K562 (cell line): Measurements from ENCODE around the gene METTL25B. TPM values are rescaled to one million over a fixed set of nuclear protein-coding genes. Genes with fewer than 3 reads are reported as not detected.

Experiments
- BCLAF1 ChIP-seq, 2 experiments: fragments of 450-650 bp in 1 of 2; IDR thresholded peaks; 2 replicates each; pipeline ENCODE4 v1.6.1; 2011 to 2017; ENCODE audit warnings: low read depth in 2 of 2, antibody characterized with exemption in 1 of 2, borderline replicate concordance in 1 of 2, low read length in 1 of 2, mild to moderate bottlenecking in 1 of 2, mixed read lengths in 1 of 2; ENCODE audit not compliant: control insufficient read depth in 1 of 2
- CHCHD3 ChIP-seq: fragments of 250-450 bp; sonication (Bioruptor Pico); IDR thresholded peaks from 2 replicates; pipeline ENCODE4 v2.1.2; 2022; ENCODE audit warnings: mild to moderate bottlenecking
- CTCF ChIP-seq, 3 experiments: IDR thresholded peaks in 2 of 3; conservative IDR thresholded peaks in 1 of 3; 2 replicates each; pipeline ENCODE4 v1.5.1; 2011 to 2012; ENCODE audit warnings: low read length in 3 of 3, mild to moderate bottlenecking in 3 of 3, control low read depth in 2 of 3, improper control_type of control experiment in 1 of 3, inconsistent platforms in 1 of 3, low read depth in 1 of 3, mixed read lengths in 1 of 3, moderate library complexity in 1 of 3; ENCODE audit not compliant: insufficient read depth in 2 of 3
- HES1 ChIP-seq: fragments of 450-650 bp; IDR thresholded peaks from 2 replicates; pipeline ENCODE4 v1.6.1; 2016; ENCODE audit warnings: low read depth, mild to moderate bottlenecking, moderate library complexity
- HMBOX1 ChIP-seq: sonication (generic); IDR thresholded peaks from 2 replicates; pipeline ENCODE4 v1.6.1; 2016
- SMAD1 ChIP-seq: fragments of 150-350 bp; IDR thresholded peaks from 2 replicates; pipeline ENCODE4 v1.6.1; 2014; ENCODE audit warnings: low read length, low read depth; ENCODE audit not compliant: partially characterized antibody
- SRSF7 ChIP-seq: fragments of 200-400 bp; formaldehyde crosslinking; optimal IDR thresholded peaks from 2 replicates; pipeline ENCODE3; 2017; ENCODE audit warnings: mild to moderate bottlenecking, low read depth, low read length
- ZNF318 ChIP-seq, 2 experiments: fragments of 450-650 bp; IDR thresholded peaks; 2 replicates each; pipeline ENCODE4 v1.6.1; 2016; ENCODE audit warnings: mild to moderate bottlenecking in 2 of 2, borderline replicate concordance in 1 of 2, low read depth in 1 of 2, moderate library complexity in 1 of 2
- ZNF57 ChIP-seq: fragments of 450-650 bp; formaldehyde crosslinking; IDR thresholded peaks from 2 replicates; pipeline ENCODE4 v1.4.0; 2020; ENCODE audit warnings: mild to moderate bottlenecking, moderate library complexity
- polyA plus RNA-seq, 8 experiments: library from polyadenylated mRNA; depleted of rRNA in 4 of 8; stranded (reverse) in 5 of 8; unstranded in 3 of 8; fragments of >200 nt; fragmentation: Nextera tagmentation in 2 of 8; fragmentation: Illumina TruSeq in 1 of 8; extraction: Ambion mirVana in 2 of 8; extraction: Trizol in 1 of 8; gene quantifications; 2 replicates each; pipeline versions ENCODE4 v1.2.1 to v1.2.3, GENCODE V29; 2011 to 2014; ENCODE audit warnings: inconsistent platforms in 1 of 8, missing spikeins in 1 of 8
- total RNA-seq, 7 experiments: library from RNA; depleted of rRNA in 6 of 7; stranded (reverse); fragments of >200 nt in 6 of 7; fragmentation: Illumina TruSeq in 2 of 7; extraction: Trizol in 2 of 7; gene quantifications; 2 replicates each; pipeline versions ENCODE4 v1.2.1 to v1.2.3, GENCODE V29; 2011 to 2021; ENCODE audit warnings: low replicate concordance in 1 of 7

The METTL25B gene
- total and polyA plus RNA-seq, 9 of the 15 experiments (the other 6 are each of a cell fraction or from before 2014, with no cell fraction given): 7.7 to 48.3 (median 33.1) TPM

- no peak for TF ChIP-seq BCLAF1 (IDR thresholded peaks at IDR 0.05; ENCODE audit: borderline replicate concordance in 1 of 2, control insufficient read depth in 1 of 2, low read depth in 2 of 2, low read length in 1 of 2)
- TF ChIP-seq ZNF57 (CRISPR knock-in tag): no peak
- TF ChIP-seq SRSF7: no peak
- peak; percentile 33 to 48 (median 37); a peak in 5 of 6 replicates for TF ChIP-seq CTCF (IDR thresholded peaks at IDR 0.05 in 2 of 3, conservative IDR thresholded peaks at IDR 0.05 in 1 of 3; ENCODE audit: insufficient read depth in 2 of 3, low read depth in 1 of 3, low read length in 3 of 3)
- peak; percentile 11 for TF ChIP-seq SMAD1
- no peak for TF ChIP-seq HES1
- no peak for TF ChIP-seq HMBOX1
- no peak for TF ChIP-seq ZNF318 (IDR thresholded peaks at IDR 0.05; ENCODE audit: borderline replicate concordance in 1 of 2, low read depth in 1 of 2)
- no peak for TF ChIP-seq CHCHD3 (CRISPR knock-in tag)
Observed at GRCh38 chr1:156746728-156747631, 18.7 kb downstream of the METTL25B start (continued).
